ENCODE data around the gene FLT1.

The FLT1 gene

GRCh38 chr13:28526876-28527275 lies 31.9 kb upstream of the FLT1 start:
- no peak for DNase-seq (ENCODE audit: low spot score)

- DNase-seq (ENCODE audit: low spot score): no peak
Measured at GRCh38 chr13:28522871-28523270, 27.9 kb upstream of the FLT1 start.

- DNase-seq (ENCODE audit: low spot score): no peak
Measured at GRCh38 chr13:28513745-28514144, 18.8 kb upstream of the FLT1 start.

GRCh38 chr13:28510542-28510941 lies 15.6 kb upstream of the FLT1 start:
- DNase-seq (ENCODE audit: low spot score): no peak

- no peak for DNase-seq (ENCODE audit: low spot score)
Measured at GRCh38 chr13:28510066-28510465, 15.1 kb upstream of the FLT1 start.

GRCh38 chr13:28505543-28506135 lies 10.7 kb upstream of the FLT1 start:
- DNase-seq (ENCODE audit: low spot score): no peak

- DNase-seq (ENCODE audit: low spot score): no peak
Measured at GRCh38 chr13:28503182-28503967, 8.4 kb upstream of the FLT1 start.

GRCh38 chr13:28501547-28501946 lies 6.6 kb upstream of the FLT1 start:
- no peak for DNase-seq (ENCODE audit: low spot score)

GRCh38 chr13:28499609-28500008 lies 4.7 kb upstream of the FLT1 start:
- no peak for DNase-seq (ENCODE audit: low spot score)

- DNase-seq (ENCODE audit: low spot score): no peak
Measured at GRCh38 chr13:28498481-28499115, 3.7 kb upstream of the FLT1 start.

- no peak for DNase-seq (ENCODE audit: low spot score)
Measured at GRCh38 chr13:28497143-28497876, 2.4 kb upstream of the FLT1 start.

- DNase-seq (ENCODE audit: low spot score): no peak
Measured at GRCh38 chr13:28496188-28496564, 1.2 kb upstream of the FLT1 start.

GRCh38 chr13:28495538-28496187 lies 735 bp upstream of the FLT1 start:
- DNase-seq (ENCODE audit: low spot score): no peak

GRCh38 chr13:28494504-28494777 lies 487 bp downstream of the FLT1 start:
- DNase-seq (ENCODE audit: low spot score): no peak

GRCh38 chr13:28493740-28494503 lies 1.0 kb downstream of the FLT1 start:
- no peak for DNase-seq (ENCODE audit: low spot score)

- no peak for DNase-seq (ENCODE audit: low spot score)
Measured at GRCh38 chr13:28492569-28493367, 2.2 kb downstream of the FLT1 start.

- DNase-seq (ENCODE audit: low spot score): no peak
Measured at GRCh38 chr13:28490061-28490460, 4.9 kb downstream of the FLT1 start.

- DNase-seq (ENCODE audit: low spot score): no peak
Measured at GRCh38 chr13:28489524-28489931, 5.4 kb downstream of the FLT1 start.

GRCh38 chr13:28488376-28489005 lies 6.4 kb downstream of the FLT1 start:
- no peak for DNase-seq (ENCODE audit: low spot score)

GRCh38 chr13:28485996-28486543 lies 8.9 kb downstream of the FLT1 start:
- no peak for DNase-seq (ENCODE audit: low spot score)

All from HuH-7.5 (cell line).